Natural killer cell (primary cell): Measurements from ENCODE around the gene HUS1. TPM values are rescaled to one million over a fixed set of nuclear protein-coding genes. Genes with fewer than 3 reads are reported as not detected.

ENCODE experiments used
- ATAC-seq, 3 donors: fragments of 150-1000 bp in 2 of 3; fragments of 200-7000 bp in 1 of 3; cut with Tn5 transposase; 1 replicate in 1 of 3; 2 replicates in 2 of 3; pipeline ENCODE4 v1.10.0; 2021; ENCODE audit warnings: mild to moderate bottlenecking in 2 of 3, moderate library complexity in 2 of 3
- DNase-seq, 2 donors: peaks; one replicate each; pipeline versions ENCODE4 v3.0.0 to v3.0.0-alpha.2; 2013 to 2021; ENCODE audit warnings: mixed read lengths in 1 of 2
- H3K27ac ChIP-seq: one replicate; pipeline ENCODE4 v1.5.1; 2013; ENCODE audit warnings: mild to moderate bottlenecking, low read length
- H3K27me3 ChIP-seq: one replicate; pipeline ENCODE4 v1.6.1; 2013; ENCODE audit warnings: low read length; ENCODE audit not compliant: control insufficient read depth, insufficient read depth
- H3K36me3 ChIP-seq: one replicate; pipeline ENCODE4 v1.6.1; 2013; ENCODE audit warnings: low read length; ENCODE audit not compliant: control insufficient read depth, insufficient read depth
- H3K4me1 ChIP-seq: one replicate; pipeline ENCODE4 v1.6.1; 2013; ENCODE audit warnings: low read length; ENCODE audit not compliant: control insufficient read depth, insufficient read depth
- H3K4me3 ChIP-seq: one replicate; pipeline ENCODE4 v1.5.1; 2013; ENCODE audit warnings: low read length
- H3K9me3 ChIP-seq: one replicate; pipeline ENCODE4 v1.6.1; 2013; ENCODE audit warnings: low read length; ENCODE audit not compliant: control insufficient read depth, insufficient read depth
- H3K27ac Mint-ChIP-seq, 2 donors: one replicate each; pipeline ENCODE4 v1.8.0; 2022; ENCODE audit warnings: mild to moderate bottlenecking in 2 of 2, mixed read lengths in 2 of 2, moderate library complexity in 1 of 2
- H3K27me3 Mint-ChIP-seq, 2 donors: one replicate each; pipeline ENCODE4 v1.8.0; 2022; ENCODE audit warnings: low read depth in 2 of 2, mixed read lengths in 2 of 2
- H3K36me3 Mint-ChIP-seq: one replicate; pipeline ENCODE4 v1.8.0; 2022; ENCODE audit warnings: mixed read lengths
- H3K4me1 Mint-ChIP-seq, 2 donors: one replicate each; pipeline ENCODE4 v1.8.0; 2022; ENCODE audit warnings: mixed read lengths in 2 of 2
- H3K4me3 Mint-ChIP-seq: one replicate; pipeline ENCODE4 v1.8.0; 2022; ENCODE audit warnings: mild to moderate bottlenecking, moderate library complexity, mixed read lengths
- H3K9me3 Mint-ChIP-seq, 2 donors: one replicate each; pipeline ENCODE4 v1.8.0; 2022; ENCODE audit warnings: mixed read lengths in 2 of 2
- CTCF ChIP-seq: fragments of 200-600 bp; IDR thresholded peaks from one replicate; pipeline ENCODE4 v1.8.0; 2022; ENCODE audit warnings: antibody characterized with exemption
- WGBS: methylation state at CpG from one replicate; pipeline ENCODE4 v1.1.7; 2013; ENCODE audit warnings: missing lambda C conversion rate; ENCODE audit not compliant: insufficient coverage; 5-methylcytosine and 5-hydroxymethylcytosine counted together
- intact Hi-C: fragments of 100-400 bp; cut with micrococcal nuclease; formaldehyde crosslinking; loops from one replicate; pipeline ENCODE4 v1.14.2; 2022
- total RNA-seq, 4 donors: library from RNA; stranded (reverse); fragments of 120-200 nt in 1 of 4; gene quantifications; one replicate each; pipeline versions ENCODE4 v1.2.3 to v1.2.4, GENCODE V29; 2013 to 2022

Gene HUS1
- total RNA-seq, 3 donors from 2014 or later (not counting 1 experiment from before 2014, with no cell fraction given) = 55.6 to 75.0 (median 59.3) TPM

GRCh38 chr7:47952224-47952623, 27.2 kb downstream of the HUS1 start:
- DNase-seq (no peak), ATAC-seq (no peak)
- H3K9me3 Mint-ChIP-seq = no peaks in the 10 kb centered on the region
- Histone ChIP-seq H3K27ac (no peak overlapping the region), H3K36me3 (peaks cover 18% of the 10 kb centered on the region), H3K9me3 (no peaks in the 10 kb centered on the region), H3K4me1 (no peaks in the 10 kb centered on the region), H3K27me3 (no peaks in the 10 kb centered on the region), H3K4me3 (no peak overlapping the region)
- H3K27ac Mint-ChIP-seq = no peak overlapping the region
- H3K4me3 Mint-ChIP-seq = no peak overlapping the region
- no peak for TF ChIP-seq CTCF
- H3K27me3 Mint-ChIP-seq = no peaks in the 10 kb centered on the region
- no peaks in the 10 kb centered on the region for H3K4me1 Mint-ChIP-seq
- H3K36me3 Mint-ChIP-seq = no peaks in the 10 kb centered on the region
- intact Hi-C loops = no loop called here
- WGBS = 93% methylated on average over 3 of the region's 4 CpGs

- intact Hi-C loops = no loop called here
- Histone ChIP-seq H3K36me3 (peaks cover 14% of the 10 kb centered on the region), H3K27ac (no peak overlapping the region), H3K4me3 (no peak overlapping the region), H3K9me3 (no peaks in the 10 kb centered on the region), H3K4me1 (no peaks in the 10 kb centered on the region), H3K27me3 (no peaks in the 10 kb centered on the region)
- DNase-seq = no peak
- Mint-ChIP-seq H3K4me1 (no peaks in the 10 kb centered on the region), H3K27ac (no peak overlapping the region), H3K9me3 (no peaks in the 10 kb centered on the region), H3K36me3 (no peaks in the 10 kb centered on the region), H3K4me3 (no peak overlapping the region), H3K27me3 (no peaks in the 10 kb centered on the region)
- no peak for ATAC-seq
- no peak for TF ChIP-seq CTCF
These were observed 28.0 kb downstream of the HUS1 start for GRCh38 chr7:47951374-47951773.

GRCh38 chr7:47950714-47951113, 28.7 kb downstream of the HUS1 start:
- intact Hi-C loops = no loop called here
- Histone ChIP-seq H3K4me3 (no peak overlapping the region), H3K27ac (no peak overlapping the region), H3K4me1 (no peaks in the 10 kb centered on the region), H3K9me3 (no peaks in the 10 kb centered on the region), H3K27me3 (no peaks in the 10 kb centered on the region), H3K36me3 (peaks cover 11% of the 10 kb centered on the region)
- no peak overlapping the region for H3K4me3 Mint-ChIP-seq
- TF ChIP-seq CTCF = no peak
- no peak for DNase-seq
- ATAC-seq = no peak
- no peaks in the 10 kb centered on the region for H3K9me3 Mint-ChIP-seq
- H3K27ac Mint-ChIP-seq = no peak overlapping the region
- H3K4me1 Mint-ChIP-seq = no peaks in the 10 kb centered on the region
- no peaks in the 10 kb centered on the region for H3K36me3 Mint-ChIP-seq
- H3K27me3 Mint-ChIP-seq = no peaks in the 10 kb centered on the region
- WGBS = 90% methylated on average over 11 of the region's 11 CpGs

- WGBS = 88% methylated on average over 4 of the region's 4 CpGs
- no peaks in the 10 kb centered on the region for H3K27me3 Mint-ChIP-seq
- H3K4me3 Mint-ChIP-seq = no peak overlapping the region
- no peaks in the 10 kb centered on the region for H3K36me3 Mint-ChIP-seq
- no peaks in the 10 kb centered on the region for H3K4me1 ChIP-seq
- H3K9me3 Mint-ChIP-seq = no peaks in the 10 kb centered on the region
- H3K27ac Mint-ChIP-seq = no peak overlapping the region
- H3K9me3 ChIP-seq = no peaks in the 10 kb centered on the region
- no peaks in the 10 kb centered on the region for H3K4me1 Mint-ChIP-seq
- H3K27ac ChIP-seq = no peak overlapping the region
- no peaks in the 10 kb centered on the region for H3K27me3 ChIP-seq
- no peak overlapping the region for H3K4me3 ChIP-seq
- peaks cover 6% of the 10 kb centered on the region for H3K36me3 ChIP-seq
- no peak for TF ChIP-seq CTCF
- no peak for DNase-seq
- intact Hi-C loops = no loop called here
- no peak for ATAC-seq
These were observed 29.7 kb downstream of the HUS1 start for GRCh38 chr7:47949703-47950102.
